Thyroid gland (tissue), 4 donors: ENCODE results near the gene PPM1G. TPM values are rescaled to one million over a fixed set of nuclear protein-coding genes. Genes with fewer than 3 reads are reported as not detected.

Experiments
- DNase-seq, 2 donors: peaks; one replicate each; pipeline ENCODE4 v3.0.0-alpha.2; 2019
- H3K27ac ChIP-seq, 3 donors: fragments of 200-600 bp; sonication (generic); 1 replicate in 2 of 3; 2 replicates in 1 of 3; pipeline ENCODE4 v1.5.1; 2016 to 2019; ENCODE audit warnings: mild to moderate bottlenecking in 1 of 3, moderate library complexity in 1 of 3
- H3K27me3 ChIP-seq: fragments of 200-600 bp; sonication (generic); one replicate; pipeline ENCODE4 v1.5.1; 2019
- H3K36me3 ChIP-seq, 2 donors: fragments of 200-600 bp; sonication (generic); one replicate each; pipeline ENCODE4 v1.5.1; 2016 to 2019
- H3K4me1 ChIP-seq, 2 donors: fragments of 200-600 bp; sonication (generic); one replicate each; pipeline ENCODE4 v1.5.1; 2017 to 2019
- H3K4me3 ChIP-seq, 3 donors: fragments of 200-600 bp; sonication (generic); replicated peaks in 1 of 3; 1 replicate in 2 of 3; 2 replicates in 1 of 3; pipeline ENCODE4 v1.5.1; 2016; ENCODE audit warnings: mild to moderate bottlenecking in 1 of 3
- H3K9me3 ChIP-seq: fragments of 200-600 bp; sonication (generic); one replicate; pipeline ENCODE4 v1.5.1; 2017
- POLR2A ChIP-seq, 2 donors: fragments of 450-650 bp; IDR thresholded peaks; one replicate each; pipeline ENCODE4 v1.6.1; 2017; ENCODE audit warnings: antibody characterized with exemption in 2 of 2, mild to moderate bottlenecking in 2 of 2, moderate library complexity in 1 of 2
- WGBS, 2 donors: methylation state at CpG; one replicate each; pipeline ENCODE4 v1.1.5; 2017; 5-methylcytosine and 5-hydroxymethylcytosine counted together
- intact Hi-C: fragments of 100-400 bp; cut with DNase I; formaldehyde crosslinking; loops from one replicate; pipeline ENCODE4 v1.15.1; 2023
- total RNA-seq, 4 donors: library from RNA; depleted of rRNA; stranded (reverse); fragments of >200 nt; gene quantifications; one replicate each; pipeline ENCODE4 v1.2.3, GENCODE V29; 2016
- TF ChIP-seq, protein P1 (sequence below), 6 experiments: fragments of 200-600 bp in 3 of 6; fragments of 450-650 bp in 3 of 6; sonication (generic) in 3 of 6; IDR thresholded peaks; one replicate each; pipeline ENCODE4 v1.5.1; 2016 to 2019; ENCODE audit warnings: antibody characterized with exemption in 6 of 6, mild to moderate bottlenecking in 2 of 6, inconsistent platforms in 1 of 6, moderate library complexity in 1 of 6

The PPM1G gene, protein sequence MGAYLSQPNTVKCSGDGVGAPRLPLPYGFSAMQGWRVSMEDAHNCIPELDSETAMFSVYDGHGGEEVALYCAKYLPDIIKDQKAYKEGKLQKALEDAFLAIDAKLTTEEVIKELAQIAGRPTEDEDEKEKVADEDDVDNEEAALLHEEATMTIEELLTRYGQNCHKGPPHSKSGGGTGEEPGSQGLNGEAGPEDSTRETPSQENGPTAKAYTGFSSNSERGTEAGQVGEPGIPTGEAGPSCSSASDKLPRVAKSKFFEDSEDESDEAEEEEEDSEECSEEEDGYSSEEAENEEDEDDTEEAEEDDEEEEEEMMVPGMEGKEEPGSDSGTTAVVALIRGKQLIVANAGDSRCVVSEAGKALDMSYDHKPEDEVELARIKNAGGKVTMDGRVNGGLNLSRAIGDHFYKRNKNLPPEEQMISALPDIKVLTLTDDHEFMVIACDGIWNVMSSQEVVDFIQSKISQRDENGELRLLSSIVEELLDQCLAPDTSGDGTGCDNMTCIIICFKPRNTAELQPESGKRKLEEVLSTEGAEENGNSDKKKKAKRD
- total RNA-seq, result 10 to 100 TPM; 55.4 to 75.2 (median 59.5) TPM

DNA sequence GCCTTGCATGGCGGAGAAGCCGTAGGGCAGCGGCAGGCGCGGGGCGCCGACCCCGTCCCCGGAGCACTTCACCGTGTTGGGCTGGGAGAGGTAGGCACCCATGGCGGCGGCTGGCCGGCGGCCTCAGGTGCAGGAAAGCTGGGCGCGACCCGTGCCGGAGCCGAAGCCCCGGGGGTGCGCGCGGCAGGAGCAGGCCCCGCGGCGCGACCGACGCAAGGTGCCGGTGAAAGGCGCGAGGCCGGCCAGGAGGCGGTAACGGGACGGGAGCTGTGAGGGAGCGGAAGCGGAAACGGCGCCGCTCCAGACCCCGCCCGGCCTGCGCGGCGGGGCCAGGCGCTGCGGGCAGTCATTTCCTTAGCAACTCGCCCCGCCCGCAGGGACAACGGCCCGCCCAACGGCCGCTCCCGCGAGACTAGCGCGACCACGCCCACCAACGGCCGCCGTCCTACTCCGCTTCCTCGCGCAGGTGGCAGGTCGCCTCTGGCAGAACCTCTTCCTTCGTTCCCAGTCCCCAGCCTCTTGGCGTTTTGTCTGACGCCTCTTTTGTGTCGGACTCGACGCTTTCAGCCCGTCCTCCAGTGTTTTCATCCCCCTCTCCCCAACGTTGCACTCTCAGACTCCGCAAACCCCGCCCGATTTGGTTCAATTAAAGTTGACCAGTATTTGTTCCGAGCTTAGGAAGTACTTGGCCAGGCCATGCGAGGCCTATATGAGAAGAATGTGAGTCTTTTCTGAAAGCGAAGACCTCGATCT, at the start of gene PPM1G:
PPM1G (minus strand) TSS at position 271 of the 753 bp plus-strand sequence; CDS start at position 102, 169 bp downstream.
- intact Hi-C loops, result loop anchor here (2.0 to 5.0 kb wide), 2 partner anchors 19 to 42 kb away; partner anchors contain the start of gene NRBP1
- TF ChIP-seq POLR2A (IDR thresholded peaks at IDR 0.05), result peak in 1 of 2 donors; percentile 86
- TF ChIP-seq, protein P1, sequence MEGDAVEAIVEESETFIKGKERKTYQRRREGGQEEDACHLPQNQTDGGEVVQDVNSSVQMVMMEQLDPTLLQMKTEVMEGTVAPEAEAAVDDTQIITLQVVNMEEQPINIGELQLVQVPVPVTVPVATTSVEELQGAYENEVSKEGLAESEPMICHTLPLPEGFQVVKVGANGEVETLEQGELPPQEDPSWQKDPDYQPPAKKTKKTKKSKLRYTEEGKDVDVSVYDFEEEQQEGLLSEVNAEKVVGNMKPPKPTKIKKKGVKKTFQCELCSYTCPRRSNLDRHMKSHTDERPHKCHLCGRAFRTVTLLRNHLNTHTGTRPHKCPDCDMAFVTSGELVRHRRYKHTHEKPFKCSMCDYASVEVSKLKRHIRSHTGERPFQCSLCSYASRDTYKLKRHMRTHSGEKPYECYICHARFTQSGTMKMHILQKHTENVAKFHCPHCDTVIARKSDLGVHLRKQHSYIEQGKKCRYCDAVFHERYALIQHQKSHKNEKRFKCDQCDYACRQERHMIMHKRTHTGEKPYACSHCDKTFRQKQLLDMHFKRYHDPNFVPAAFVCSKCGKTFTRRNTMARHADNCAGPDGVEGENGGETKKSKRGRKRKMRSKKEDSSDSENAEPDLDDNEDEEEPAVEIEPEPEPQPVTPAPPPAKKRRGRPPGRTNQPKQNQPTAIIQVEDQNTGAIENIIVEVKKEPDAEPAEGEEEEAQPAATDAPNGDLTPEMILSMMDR (IDR thresholded peaks at IDR 0.05), result peak in 1 of 6 experiments; percentile 10
- Histone ChIP-seq H3K4me3 (peak within 1 kb of the TSS; percentile 96 to 100 (median 97)), H3K27me3 (no peaks in the 10 kb centered on the region), H3K27ac (peak within 1 kb of the TSS; percentile 54 to 80 (median 58)), H3K4me1 (peaks cover 10 to 18% of the 10 kb centered on the region in 2 donors), H3K36me3 (no peaks in the 10 kb centered on the region), H3K9me3 (no peaks in the 10 kb centered on the region)
- WGBS, 2 donors, result 1 to 3% methylated on average over 26 to 31 of the region's 82 CpGs
- DNase-seq, result peak; percentile 96

- intact Hi-C loops, result no loop called here
- no peaks in the 10 kb centered on the region for H3K9me3 ChIP-seq
- peaks cover 57 to 67% of the 10 kb centered on the region in 2 donors for H3K36me3 ChIP-seq
- no peaks in the 10 kb centered on the region for H3K27me3 ChIP-seq
- TF ChIP-seq, protein P1 (IDR thresholded peaks at IDR 0.05), result no peak
- TF ChIP-seq POLR2A (IDR thresholded peaks at IDR 0.05), result no peak
- no peaks in the 10 kb centered on the region for H3K4me1 ChIP-seq
- 87 to 90% methylated on average over 7 of the region's 7 CpGs for WGBS, 2 donors
- H3K4me3 ChIP-seq, result no peak overlapping the region
- no peak overlapping the region for H3K27ac ChIP-seq
- no peak for DNase-seq
Observed at GRCh38 chr2:27453968-27454367, 44.6 kb upstream of the PPM1G start.

DNA sequence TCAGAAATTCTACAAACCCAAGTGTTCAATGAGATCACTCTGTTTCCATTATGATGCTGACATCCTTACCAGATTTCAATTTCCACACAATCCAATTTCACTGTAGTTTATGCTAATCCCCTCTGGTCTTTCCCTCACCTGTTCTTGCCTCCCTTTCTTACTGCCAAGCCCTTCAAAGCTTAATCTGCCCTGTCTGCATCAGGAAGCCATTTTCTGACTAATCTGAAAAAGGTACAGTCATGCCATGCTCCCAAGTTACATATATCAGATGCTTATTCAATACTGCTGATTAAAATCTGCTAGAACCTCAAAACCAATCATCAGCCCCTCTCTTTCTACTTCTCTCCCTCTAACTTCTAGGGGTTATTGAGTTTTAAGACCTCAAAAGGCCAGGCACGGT, 41.7 kb upstream of the PPM1G start:
- H3K36me3 ChIP-seq, result peaks cover 45 to 53% of the 10 kb centered on the region in 2 donors
- TF ChIP-seq, protein P1 (IDR thresholded peaks at IDR 0.05), result no peak
- TF ChIP-seq POLR2A (IDR thresholded peaks at IDR 0.05), result no peak
- no peaks in the 10 kb centered on the region for H3K4me1 ChIP-seq
- no peaks in the 10 kb centered on the region for H3K9me3 ChIP-seq
- intact Hi-C loops, result no loop called here
- no peak for DNase-seq
- H3K4me3 ChIP-seq, result no peak overlapping the region
- H3K27ac ChIP-seq, result no peak overlapping the region
- H3K27me3 ChIP-seq, result no peaks in the 10 kb centered on the region
- WGBS, 2 donors, result 100% methylated on average over 1 of the region's 1 CpG

DNA sequence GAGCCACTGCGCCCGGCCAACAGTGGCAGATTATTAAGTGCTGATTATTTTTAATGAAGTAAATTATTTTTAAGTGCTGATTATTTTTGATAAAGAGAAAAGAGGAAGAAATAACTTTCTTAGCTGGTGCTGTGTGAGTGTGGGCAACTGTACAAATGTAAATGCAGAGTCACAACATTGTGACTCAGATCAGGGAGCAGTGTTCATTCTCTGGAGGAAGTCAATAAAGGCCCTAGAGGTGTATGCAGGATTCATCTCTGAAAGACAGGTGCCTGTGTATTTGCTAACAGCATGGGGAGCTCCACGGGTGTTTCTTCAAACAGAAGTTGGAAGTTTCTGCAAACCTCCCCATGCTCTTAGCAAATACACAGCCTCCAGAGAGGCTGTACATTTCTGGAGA, 39.0 kb upstream of the PPM1G start:
- H3K27ac ChIP-seq, result no peak overlapping the region
- no peak overlapping the region for H3K4me3 ChIP-seq
- peaks cover 34 to 39% of the 10 kb centered on the region in 2 donors for H3K36me3 ChIP-seq
- H3K4me1 ChIP-seq, result no peaks in the 10 kb centered on the region
- DNase-seq, result no peak
- WGBS, 2 donors, result 56 to 72% methylated on average over 3 of the region's 3 CpGs
- no peaks in the 10 kb centered on the region for H3K27me3 ChIP-seq
- TF ChIP-seq POLR2A (IDR thresholded peaks at IDR 0.05), result no peak
- TF ChIP-seq, protein P1 (IDR thresholded peaks at IDR 0.05), result no peak
- intact Hi-C loops, result no loop called here
- no peaks in the 10 kb centered on the region for H3K9me3 ChIP-seq
